Stimulated activated naive CD8-positive, alpha-beta T cell treated with anti-CD3 and anti-CD28 coated beads, Interleukin-15, Interleukin-2, amounts not matched to agents 100 ng/mL and 50 ng/mL, for 24 hours (primary cell): Measurements from ENCODE around the gene MRS2.

Source experiments
- H3K27ac Mint-ChIP-seq: one replicate; pipeline ENCODE4 v1.8.0; 2021; ENCODE audit warnings: mild to moderate bottlenecking, mixed read lengths
- H3K27me3 Mint-ChIP-seq: one replicate; pipeline ENCODE4 v1.8.0; 2021; ENCODE audit warnings: mixed read lengths
- H3K36me3 Mint-ChIP-seq: one replicate; pipeline ENCODE4 v1.8.0; 2021; ENCODE audit warnings: low read depth, mixed read lengths
- H3K4me1 Mint-ChIP-seq: one replicate; pipeline ENCODE4 v1.8.0; 2021; ENCODE audit warnings: low read depth, mixed read lengths
- H3K4me3 Mint-ChIP-seq: one replicate; pipeline ENCODE4 v1.8.0; 2021; ENCODE audit warnings: mild to moderate bottlenecking, mixed read lengths
- H3K9me3 Mint-ChIP-seq: one replicate; pipeline ENCODE4 v1.8.0; 2021; ENCODE audit warnings: mixed read lengths

Gene MRS2

GRCh38 chr6:24436979-24437378, 34.2 kb downstream of the MRS2 start:
- no peak overlapping the region for H3K4me3 Mint-ChIP-seq
- no peaks in the 10 kb centered on the region for H3K27me3 Mint-ChIP-seq
- H3K4me1 Mint-ChIP-seq = no peaks in the 10 kb centered on the region
- no peak overlapping the region for H3K27ac Mint-ChIP-seq
- H3K9me3 Mint-ChIP-seq = no peaks in the 10 kb centered on the region
- H3K36me3 Mint-ChIP-seq = peaks cover 12% of the 10 kb centered on the region

GRCh38 chr6:24439858-24440539, 37.3 kb downstream of the MRS2 start:
- Mint-ChIP-seq H3K27me3 (no peaks in the 10 kb centered on the region), H3K36me3 (peaks cover 9% of the 10 kb centered on the region), H3K4me3 (no peak overlapping the region), H3K27ac (no peak overlapping the region), H3K9me3 (no peaks in the 10 kb centered on the region), H3K4me1 (no peaks in the 10 kb centered on the region)

GRCh38 chr6:24440897-24441598, 38.3 kb downstream of the MRS2 start:
- Mint-ChIP-seq H3K27me3 (no peaks in the 10 kb centered on the region), H3K4me1 (no peaks in the 10 kb centered on the region), H3K9me3 (no peaks in the 10 kb centered on the region), H3K4me3 (no peak overlapping the region), H3K36me3 (peaks cover 9% of the 10 kb centered on the region), H3K27ac (no peak overlapping the region)

GRCh38 chr6:24441599-24441904, 38.8 kb downstream of the MRS2 start:
- Mint-ChIP-seq H3K27me3 (no peaks in the 10 kb centered on the region), H3K9me3 (no peaks in the 10 kb centered on the region), H3K27ac (no peak overlapping the region), H3K4me1 (no peaks in the 10 kb centered on the region), H3K36me3 (peaks cover 9% of the 10 kb centered on the region), H3K4me3 (no peak overlapping the region)

- Mint-ChIP-seq H3K4me1 (no peaks in the 10 kb centered on the region), H3K27ac (no peak overlapping the region), H3K4me3 (no peak overlapping the region), H3K27me3 (no peaks in the 10 kb centered on the region), H3K9me3 (no peaks in the 10 kb centered on the region), H3K36me3 (no peaks in the 10 kb centered on the region)
Measured at GRCh38 chr6:24444588-24444987, 41.9 kb downstream of the MRS2 start.

GRCh38 chr6:24445704-24446103, 43.0 kb downstream of the MRS2 start:
- Mint-ChIP-seq H3K4me1 (no peaks in the 10 kb centered on the region), H3K27ac (no peak overlapping the region), H3K9me3 (no peaks in the 10 kb centered on the region), H3K36me3 (no peaks in the 10 kb centered on the region), H3K27me3 (no peaks in the 10 kb centered on the region), H3K4me3 (no peak overlapping the region)

GRCh38 chr6:24446670-24447069, 43.9 kb downstream of the MRS2 start:
- Mint-ChIP-seq H3K9me3 (no peaks in the 10 kb centered on the region), H3K4me1 (no peaks in the 10 kb centered on the region), H3K27ac (no peak overlapping the region), H3K4me3 (no peak overlapping the region), H3K36me3 (no peaks in the 10 kb centered on the region), H3K27me3 (no peaks in the 10 kb centered on the region)

- Mint-ChIP-seq H3K27me3 (no peaks in the 10 kb centered on the region), H3K36me3 (no peaks in the 10 kb centered on the region), H3K27ac (no peak overlapping the region), H3K4me1 (no peaks in the 10 kb centered on the region), H3K9me3 (no peaks in the 10 kb centered on the region), H3K4me3 (no peak overlapping the region)
Measured at GRCh38 chr6:24448396-24448795, 45.7 kb downstream of the MRS2 start.

GRCh38 chr6:24448828-24449525, 46.2 kb downstream of the MRS2 start:
- no peaks in the 10 kb centered on the region for H3K27me3 Mint-ChIP-seq

GRCh38 chr6:24451581-24452388, 49.0 kb downstream of the MRS2 start:
- Mint-ChIP-seq H3K4me1 (no peaks in the 10 kb centered on the region), H3K9me3 (no peaks in the 10 kb centered on the region), H3K27me3 (no peaks in the 10 kb centered on the region), H3K27ac (no peak overlapping the region), H3K36me3 (no peaks in the 10 kb centered on the region), H3K4me3 (no peak overlapping the region)

More at GRCh38 chr6:24448828-24449525, 46.2 kb downstream of the MRS2 start:
- no peaks in the 10 kb centered on the region for H3K9me3 Mint-ChIP-seq
- H3K36me3 Mint-ChIP-seq = no peaks in the 10 kb centered on the region
- no peak overlapping the region for H3K27ac Mint-ChIP-seq
- H3K4me3 Mint-ChIP-seq = no peak overlapping the region
- no peaks in the 10 kb centered on the region for H3K4me1 Mint-ChIP-seq

- Mint-ChIP-seq H3K9me3 (no peaks in the 10 kb centered on the region), H3K27ac (no peak overlapping the region), H3K27me3 (no peaks in the 10 kb centered on the region), H3K4me1 (no peaks in the 10 kb centered on the region), H3K36me3 (no peaks in the 10 kb centered on the region), H3K4me3 (no peak overlapping the region)
Measured at GRCh38 chr6:24453921-24454320, 51.2 kb downstream of the MRS2 start.

- no peak overlapping the region for H3K27ac Mint-ChIP-seq
- H3K9me3 Mint-ChIP-seq = no peaks in the 10 kb centered on the region
- H3K4me1 Mint-ChIP-seq = no peaks in the 10 kb centered on the region
- H3K4me3 Mint-ChIP-seq = no peak overlapping the region
- no peaks in the 10 kb centered on the region for H3K36me3 Mint-ChIP-seq
- H3K27me3 Mint-ChIP-seq = no peaks in the 10 kb centered on the region
Measured at GRCh38 chr6:24454452-24454851, 51.7 kb downstream of the MRS2 start.

- Mint-ChIP-seq H3K36me3 (no peaks in the 10 kb centered on the region), H3K4me1 (no peaks in the 10 kb centered on the region), H3K27me3 (no peaks in the 10 kb centered on the region), H3K27ac (no peak overlapping the region), H3K9me3 (no peaks in the 10 kb centered on the region), H3K4me3 (no peak overlapping the region)
Measured at GRCh38 chr6:24455061-24455460, 52.3 kb downstream of the MRS2 start.

GRCh38 chr6:24458134-24458533, 55.4 kb downstream of the MRS2 start:
- H3K4me3 Mint-ChIP-seq = no peak overlapping the region
- no peaks in the 10 kb centered on the region for H3K9me3 Mint-ChIP-seq
- H3K27ac Mint-ChIP-seq = no peak overlapping the region
- no peaks in the 10 kb centered on the region for H3K4me1 Mint-ChIP-seq
- H3K27me3 Mint-ChIP-seq = no peaks in the 10 kb centered on the region
- no peaks in the 10 kb centered on the region for H3K36me3 Mint-ChIP-seq

- H3K27ac Mint-ChIP-seq = no peak overlapping the region
- no peak overlapping the region for H3K4me3 Mint-ChIP-seq
- H3K4me1 Mint-ChIP-seq = no peaks in the 10 kb centered on the region
- no peaks in the 10 kb centered on the region for H3K9me3 Mint-ChIP-seq
- H3K27me3 Mint-ChIP-seq = no peaks in the 10 kb centered on the region
- H3K36me3 Mint-ChIP-seq = no peaks in the 10 kb centered on the region
Measured at GRCh38 chr6:24458941-24459340, 56.2 kb downstream of the MRS2 start.
